ENCODE data around the gene ACD.

DNA sequence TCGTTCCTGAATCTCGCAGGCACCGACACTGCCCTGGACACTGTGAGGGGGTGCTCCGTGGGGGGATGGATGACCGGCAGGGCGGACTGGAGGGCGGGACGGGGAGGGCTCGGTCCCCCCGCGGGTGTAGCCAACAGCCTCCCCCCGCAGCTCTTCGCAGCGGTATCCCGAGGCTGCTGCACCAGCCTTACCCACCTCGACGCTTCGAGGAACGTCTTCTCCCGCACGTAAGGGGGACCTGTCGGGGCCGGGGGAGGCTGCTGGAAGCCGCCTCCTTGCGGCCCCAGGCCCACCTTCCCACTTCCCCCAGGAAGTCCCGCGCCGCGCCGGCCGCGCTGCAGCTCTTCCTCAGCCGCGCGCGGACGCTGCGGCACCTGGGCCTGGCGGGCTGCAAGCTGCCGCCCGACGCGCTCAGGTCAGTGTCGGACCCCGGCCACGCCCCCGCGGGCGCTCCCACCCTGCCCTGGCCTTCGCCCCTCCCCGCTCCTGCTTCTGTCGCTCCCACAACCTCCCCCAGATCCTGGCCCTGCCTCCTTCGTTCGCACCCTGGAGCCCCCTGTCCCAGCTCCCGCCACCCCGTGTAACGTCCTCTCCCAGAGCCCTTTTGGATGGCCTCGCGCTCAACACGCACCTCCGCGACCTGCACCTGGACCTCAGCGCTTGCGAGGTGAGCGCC is 11.8 kb downstream of the ACD start:
- TF ChIP-seq, protein P1, sequence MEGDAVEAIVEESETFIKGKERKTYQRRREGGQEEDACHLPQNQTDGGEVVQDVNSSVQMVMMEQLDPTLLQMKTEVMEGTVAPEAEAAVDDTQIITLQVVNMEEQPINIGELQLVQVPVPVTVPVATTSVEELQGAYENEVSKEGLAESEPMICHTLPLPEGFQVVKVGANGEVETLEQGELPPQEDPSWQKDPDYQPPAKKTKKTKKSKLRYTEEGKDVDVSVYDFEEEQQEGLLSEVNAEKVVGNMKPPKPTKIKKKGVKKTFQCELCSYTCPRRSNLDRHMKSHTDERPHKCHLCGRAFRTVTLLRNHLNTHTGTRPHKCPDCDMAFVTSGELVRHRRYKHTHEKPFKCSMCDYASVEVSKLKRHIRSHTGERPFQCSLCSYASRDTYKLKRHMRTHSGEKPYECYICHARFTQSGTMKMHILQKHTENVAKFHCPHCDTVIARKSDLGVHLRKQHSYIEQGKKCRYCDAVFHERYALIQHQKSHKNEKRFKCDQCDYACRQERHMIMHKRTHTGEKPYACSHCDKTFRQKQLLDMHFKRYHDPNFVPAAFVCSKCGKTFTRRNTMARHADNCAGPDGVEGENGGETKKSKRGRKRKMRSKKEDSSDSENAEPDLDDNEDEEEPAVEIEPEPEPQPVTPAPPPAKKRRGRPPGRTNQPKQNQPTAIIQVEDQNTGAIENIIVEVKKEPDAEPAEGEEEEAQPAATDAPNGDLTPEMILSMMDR (conservative IDR thresholded peaks at IDR 0.05): no peak
- no peak for TF ChIP-seq EZH2 (IDR thresholded peaks at IDR 0.05; ENCODE audit: low read depth)

All from PC-9 (cell line).